CD4-positive, alpha-beta T cell treated with Interleukin-4 for 1 hour (primary cell): ENCODE data around the gene SCARF2.

Experiments
- DNase-seq, 2 donors: peaks; one replicate each; pipeline ENCODE4 v3.0.0-alpha.2; 2020 to 2022

The SCARF2 gene

GRCh38 chr22:20438678-20439492 lies 1.3 kb upstream of the SCARF2 start:
- DNase-seq, result no peak

GRCh38 chr22:20438427-20438677 lies 727 bp upstream of the SCARF2 start:
- no peak for DNase-seq

GRCh38 chr22:20436768-20437612 lies 635 bp downstream of the SCARF2 start:
- DNase-seq, result no peak

- DNase-seq, result no peak
Observed at GRCh38 chr22:20436307-20436767, 1.3 kb downstream of the SCARF2 start.

GRCh38 chr22:20435436-20436306 lies 2.0 kb downstream of the SCARF2 start:
- no peak for DNase-seq

GRCh38 chr22:20434773-20435172 lies 2.9 kb downstream of the SCARF2 start:
- no peak for DNase-seq

GRCh38 chr22:20434264-20434751 lies 3.3 kb downstream of the SCARF2 start:
- DNase-seq, result no peak

GRCh38 chr22:20433686-20434241 lies 3.9 kb downstream of the SCARF2 start:
- no peak for DNase-seq

- DNase-seq, result no peak
Observed at GRCh38 chr22:20433191-20433590, 4.4 kb downstream of the SCARF2 start.

- DNase-seq, result no peak
Observed at GRCh38 chr22:20432244-20432686, 5.4 kb downstream of the SCARF2 start.

- no peak for DNase-seq
Observed at GRCh38 chr22:20431511-20432192, 6.0 kb downstream of the SCARF2 start.

- peak; percentile 57 to 60 for DNase-seq
Observed at GRCh38 chr22:20430720-20431510, 6.7 kb downstream of the SCARF2 start.

GRCh38 chr22:20430101-20430719 lies 7.4 kb downstream of the SCARF2 start:
- peak in 1 of 2 donors; percentile 28 for DNase-seq

GRCh38 chr22:20429254-20430100 lies 8.1 kb downstream of the SCARF2 start:
- peak; percentile 81 to 85 for DNase-seq

GRCh38 chr22:20428496-20429253 lies 8.9 kb downstream of the SCARF2 start:
- no peak for DNase-seq

- DNase-seq, result no peak
Observed at GRCh38 chr22:20427945-20428417, 9.6 kb downstream of the SCARF2 start.

- DNase-seq, result no peak
Observed at GRCh38 chr22:20427104-20427944, 10.3 kb downstream of the SCARF2 start.

- DNase-seq, result no peak
Observed at GRCh38 chr22:20426259-20426615, 11.4 kb downstream of the SCARF2 start.
